ENCODE data around the gene WNT6.

WNT6 gene

DNA sequence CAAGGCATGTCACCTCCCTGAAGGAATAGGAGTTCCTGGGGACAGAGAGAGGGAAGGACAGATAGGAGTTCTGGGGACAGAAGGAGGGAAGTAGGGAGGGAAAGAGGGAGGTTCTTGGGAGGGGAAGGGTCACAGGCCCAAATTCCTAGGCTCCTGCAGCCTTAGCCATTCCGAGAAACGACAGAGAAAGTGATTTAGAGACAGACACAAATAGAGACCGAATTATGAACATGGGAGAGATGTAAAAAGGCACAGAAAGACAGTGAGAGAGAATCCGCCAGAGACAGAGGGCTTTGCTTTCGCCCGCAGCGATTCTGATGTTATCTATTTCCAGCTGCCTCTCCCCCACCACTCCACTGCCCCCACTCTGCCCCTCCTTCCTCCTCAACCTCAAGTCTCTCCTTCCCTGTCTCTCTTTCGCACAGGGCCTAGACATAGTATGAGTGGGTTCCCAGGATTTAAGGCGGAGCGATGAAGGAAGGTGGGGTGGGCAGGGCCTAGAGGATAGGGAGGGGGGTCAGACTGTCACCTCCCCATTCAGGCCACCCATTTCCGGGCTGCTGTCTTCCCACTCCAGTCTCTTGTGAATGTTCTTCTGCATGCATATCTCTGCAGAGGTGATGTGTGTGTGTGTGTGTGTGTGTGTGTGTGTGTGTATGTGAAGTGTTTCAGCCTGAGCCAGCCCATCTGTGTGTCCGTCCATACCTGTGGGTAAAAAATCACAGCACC is 3.3 kb upstream of the WNT6 start:
- DNase-seq (ENCODE audit: low read depth) = no peak
- TF ChIP-seq, protein P1, sequence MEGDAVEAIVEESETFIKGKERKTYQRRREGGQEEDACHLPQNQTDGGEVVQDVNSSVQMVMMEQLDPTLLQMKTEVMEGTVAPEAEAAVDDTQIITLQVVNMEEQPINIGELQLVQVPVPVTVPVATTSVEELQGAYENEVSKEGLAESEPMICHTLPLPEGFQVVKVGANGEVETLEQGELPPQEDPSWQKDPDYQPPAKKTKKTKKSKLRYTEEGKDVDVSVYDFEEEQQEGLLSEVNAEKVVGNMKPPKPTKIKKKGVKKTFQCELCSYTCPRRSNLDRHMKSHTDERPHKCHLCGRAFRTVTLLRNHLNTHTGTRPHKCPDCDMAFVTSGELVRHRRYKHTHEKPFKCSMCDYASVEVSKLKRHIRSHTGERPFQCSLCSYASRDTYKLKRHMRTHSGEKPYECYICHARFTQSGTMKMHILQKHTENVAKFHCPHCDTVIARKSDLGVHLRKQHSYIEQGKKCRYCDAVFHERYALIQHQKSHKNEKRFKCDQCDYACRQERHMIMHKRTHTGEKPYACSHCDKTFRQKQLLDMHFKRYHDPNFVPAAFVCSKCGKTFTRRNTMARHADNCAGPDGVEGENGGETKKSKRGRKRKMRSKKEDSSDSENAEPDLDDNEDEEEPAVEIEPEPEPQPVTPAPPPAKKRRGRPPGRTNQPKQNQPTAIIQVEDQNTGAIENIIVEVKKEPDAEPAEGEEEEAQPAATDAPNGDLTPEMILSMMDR (conservative IDR thresholded peaks at IDR 0.05; ENCODE audit: low read depth, low read length) = no peak
- no peak overlapping the region for H3K4me3 ChIP-seq (ENCODE audit: low read length)

DNA sequence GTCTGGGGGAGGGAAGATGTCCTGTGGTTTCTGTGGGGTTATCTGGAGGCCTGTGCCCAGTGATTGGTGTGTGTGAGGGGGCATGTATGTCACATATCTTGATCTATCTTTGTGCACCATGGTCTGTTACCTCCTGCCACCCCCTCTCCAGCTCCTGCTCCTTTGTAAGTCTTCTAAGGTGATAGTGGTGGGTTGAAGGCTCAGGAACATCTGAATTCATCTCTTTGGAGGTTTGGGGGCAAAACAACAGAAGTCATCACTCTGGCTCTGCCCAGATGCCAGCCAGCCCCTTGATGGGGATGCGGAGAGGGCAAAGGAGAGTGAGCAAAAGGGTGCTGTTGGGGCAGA is 2.7 kb upstream of the WNT6 start:
- no peak for DNase-seq (ENCODE audit: low read depth)
- no peak overlapping the region for H3K4me3 ChIP-seq (ENCODE audit: low read length)
- TF ChIP-seq, protein P1 (conservative IDR thresholded peaks at IDR 0.05; ENCODE audit: low read depth, low read length) = no peak

DNA sequence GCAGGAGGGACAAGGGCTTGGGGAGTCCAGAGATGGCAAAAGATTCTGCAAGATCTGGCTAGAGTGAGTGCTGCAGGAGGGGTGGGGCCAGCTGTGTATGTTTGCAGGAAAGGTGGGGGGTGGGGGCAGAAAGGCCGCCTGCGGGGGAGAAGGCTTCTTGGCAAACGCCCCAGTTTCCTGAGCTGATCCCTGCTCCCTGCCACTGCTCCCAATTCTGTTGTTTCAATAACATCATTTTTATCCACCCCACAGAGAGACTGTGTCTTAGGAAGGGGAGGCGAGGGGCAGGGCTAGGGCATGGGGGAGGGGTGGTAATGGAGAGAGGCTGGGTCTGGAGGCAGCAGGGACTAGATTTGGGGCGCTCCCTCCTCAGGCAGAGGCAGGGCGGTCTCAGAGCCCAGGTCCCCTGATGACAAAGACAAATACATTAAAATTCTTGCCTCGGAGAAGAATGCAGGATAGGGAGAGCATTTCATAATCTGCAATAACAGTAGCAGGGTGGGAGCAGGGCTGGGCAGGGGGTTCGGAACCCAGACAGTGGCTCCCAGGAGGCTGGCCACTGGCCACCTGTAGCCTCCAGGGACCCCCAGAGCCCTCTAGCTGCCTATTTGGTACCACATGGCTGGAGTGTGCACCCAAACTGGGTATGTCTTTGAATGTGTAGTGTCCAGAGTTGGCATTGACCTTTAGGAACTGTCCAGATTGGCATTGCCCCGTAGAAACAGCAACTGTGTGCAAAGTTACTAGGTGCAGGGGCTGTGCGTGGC is 2.1 kb upstream of the WNT6 start:
- TF ChIP-seq, protein P1 (conservative IDR thresholded peaks at IDR 0.05; ENCODE audit: low read depth, low read length) = no peak
- DNase-seq (ENCODE audit: low read depth) = no peak
- no peak overlapping the region for H3K4me3 ChIP-seq (ENCODE audit: low read length)

DNA sequence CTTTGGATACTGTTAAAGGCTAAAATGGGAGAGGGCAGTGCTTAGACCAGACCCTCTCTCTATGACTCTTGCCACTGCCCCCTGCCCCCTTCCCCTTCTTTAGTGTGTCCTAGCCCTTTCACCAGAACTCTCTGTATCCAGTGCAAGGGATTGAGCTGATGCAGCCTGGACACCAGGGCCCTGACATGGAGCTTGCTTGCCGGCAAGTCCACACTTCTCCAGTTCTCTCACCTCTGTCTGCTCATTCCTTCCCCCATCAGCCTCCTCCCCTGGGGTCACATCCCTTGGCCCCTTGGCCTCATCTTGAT is 1.5 kb upstream of the WNT6 start:
- no peak for DNase-seq (ENCODE audit: low read depth)
- H3K4me3 ChIP-seq (ENCODE audit: low read length) = no peak overlapping the region
- TF ChIP-seq, protein P1 (conservative IDR thresholded peaks at IDR 0.05; ENCODE audit: low read depth, low read length) = no peak

DNA sequence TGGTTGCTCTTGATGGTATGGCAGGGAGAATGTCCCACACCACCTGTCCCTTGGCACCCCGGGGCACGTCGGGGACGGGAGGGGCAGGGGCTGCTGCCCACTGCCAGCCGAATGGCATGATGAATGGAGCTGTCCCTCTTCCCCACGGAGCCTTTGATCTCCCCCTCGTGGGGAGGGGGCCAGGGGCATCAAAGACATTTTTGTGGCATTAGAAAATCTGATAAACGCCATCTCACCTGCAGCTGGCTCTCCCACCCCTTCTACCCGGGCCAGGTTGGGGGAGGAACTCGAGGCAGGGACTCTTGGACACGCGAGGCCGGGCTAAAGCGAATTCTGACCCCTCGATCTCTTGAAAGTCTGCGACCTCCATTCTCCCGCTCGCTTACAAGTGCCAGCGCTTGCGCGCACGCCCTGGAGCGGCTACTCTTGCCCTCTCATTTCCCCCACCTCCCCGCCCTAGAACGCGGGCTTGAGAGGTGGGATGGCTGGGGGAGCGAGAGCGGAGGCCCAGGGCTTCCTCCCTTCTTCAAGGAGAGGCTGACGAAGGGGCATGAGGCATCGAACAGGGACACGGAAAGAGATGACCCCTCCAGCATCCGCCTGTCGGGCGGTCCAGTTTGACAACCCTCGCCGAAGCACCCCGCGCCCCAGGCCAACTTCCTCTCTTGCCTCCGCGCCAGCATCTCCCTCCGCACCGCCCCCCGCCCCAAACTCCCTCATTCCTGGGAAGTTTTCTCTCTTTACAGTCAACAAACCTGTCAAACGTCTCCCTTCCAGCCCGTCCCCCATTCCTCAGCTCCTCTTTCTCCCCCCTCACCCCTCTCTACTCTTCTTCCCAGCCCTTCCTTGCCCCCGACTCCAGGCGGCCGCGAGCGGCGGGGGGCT is 692 bp upstream of the WNT6 start:
- no peak for DNase-seq (ENCODE audit: low read depth)
- H3K4me3 ChIP-seq (ENCODE audit: low read length) = no peak overlapping the region
- TF ChIP-seq, protein P1 (conservative IDR thresholded peaks at IDR 0.05; ENCODE audit: low read depth, low read length) = no peak

DNA sequence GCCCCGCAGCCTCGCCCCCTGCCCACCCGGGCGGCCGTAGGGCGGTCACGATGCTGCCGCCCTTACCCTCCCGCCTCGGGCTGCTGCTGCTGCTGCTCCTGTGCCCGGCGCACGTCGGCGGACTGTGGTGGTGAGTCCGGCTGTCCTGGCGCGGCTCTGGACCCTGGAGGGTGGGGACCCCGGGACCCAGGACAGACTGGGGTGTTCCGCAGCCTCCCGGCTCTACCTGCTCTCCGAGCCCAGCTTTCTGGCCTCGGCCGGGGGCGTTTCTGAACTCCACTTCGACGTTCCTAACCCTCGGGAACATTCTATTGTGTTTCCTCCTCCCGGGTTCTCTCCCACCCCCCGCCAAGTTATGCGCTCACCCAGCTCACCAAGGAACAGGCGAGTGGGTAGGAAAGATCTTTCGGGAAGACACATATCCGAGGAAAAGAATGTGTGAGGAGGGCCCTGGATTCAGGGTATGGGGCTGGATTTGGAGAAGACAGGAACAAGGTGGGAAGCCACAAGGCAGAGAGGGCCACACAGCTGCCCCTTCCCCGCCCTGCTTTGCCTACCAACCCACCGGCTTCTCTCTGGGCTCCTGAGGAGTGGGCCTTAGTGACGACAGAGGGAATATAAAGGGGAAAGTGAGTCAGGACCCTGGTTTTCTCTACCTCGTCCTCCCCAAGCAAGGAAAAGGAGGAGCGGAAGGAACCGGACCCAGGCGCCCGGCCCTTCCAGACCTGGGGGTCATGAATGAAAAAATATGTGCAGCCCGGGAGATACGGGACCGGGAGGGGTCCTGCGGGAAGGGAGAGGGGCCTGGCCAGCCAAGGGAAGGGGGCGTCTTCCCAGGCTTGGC is 605 bp downstream of the WNT6 start:
- DNase-seq (ENCODE audit: low read depth) = no peak
- H3K4me3 ChIP-seq (ENCODE audit: low read length) = no peak overlapping the region
- TF ChIP-seq, protein P1 (conservative IDR thresholded peaks at IDR 0.05; ENCODE audit: low read depth, low read length) = no peak
